SIG-M5 treated with dmso at 0.1 percent for 504 hours (cell line): ENCODE measurements around the gene NECTIN2.
"Not testable (repeated sequence)": the region's sequence is repeated elsewhere in the genome, so short reads cannot be mapped to it uniquely, and the experiment has no call there.

Experiments used
- DNase-seq: peaks from one replicate; lab custom pipeline; 2025; ENCODE audit not compliant: unreplicated experiment; lab: John Stamatoyannopoulos, UW

The NECTIN2 gene

DNA sequence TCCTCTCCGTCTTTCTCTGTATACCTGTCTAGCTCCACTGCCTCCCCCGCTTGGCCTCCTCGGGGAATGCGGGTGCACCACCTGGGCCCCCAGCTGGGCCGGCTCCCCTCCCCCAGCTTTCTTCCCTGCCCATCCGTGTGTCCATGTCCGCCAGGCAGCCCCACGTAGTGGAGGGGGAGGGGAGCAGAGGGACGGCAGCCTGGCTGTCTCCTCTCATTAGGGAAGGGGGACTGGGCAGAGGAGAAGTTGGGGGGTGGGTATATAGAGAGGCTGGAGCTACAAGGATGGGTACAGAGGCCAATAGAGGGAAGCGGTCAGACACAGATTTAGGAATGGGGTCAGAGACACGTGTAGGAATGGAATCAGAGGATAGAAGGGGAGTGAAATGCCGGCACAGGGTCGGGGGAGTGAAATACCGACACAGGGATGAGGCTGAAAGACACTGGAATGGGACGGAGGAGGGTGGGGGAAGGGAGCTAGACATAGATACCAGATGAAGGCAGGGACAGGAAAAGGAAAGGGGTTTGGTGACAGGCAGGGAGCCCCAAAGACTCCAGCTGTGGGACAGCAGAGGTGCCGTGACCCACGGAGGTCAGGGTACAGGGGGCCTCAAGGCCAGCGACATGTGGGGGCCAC, 2.8 kb downstream of the NECTIN2 start:
- DNase-seq: no peak

GRCh38 chr19:44850641-44851109, 4.6 kb downstream of the NECTIN2 start:
- DNase-seq: no peak

- DNase-seq: no peak
Observed at GRCh38 chr19:44851427-44851826, 5.3 kb downstream of the NECTIN2 start.

GRCh38 chr19:44855606-44856005, 9.5 kb downstream of the NECTIN2 start:
- no peak for DNase-seq

GRCh38 chr19:44856421-44857083, 10.5 kb downstream of the NECTIN2 start:
- no peak for DNase-seq

GRCh38 chr19:44857837-44858236, 11.7 kb downstream of the NECTIN2 start:
- no peak for DNase-seq

GRCh38 chr19:44861576-44861975, 15.5 kb downstream of the NECTIN2 start:
- not testable (repeated sequence) for DNase-seq

DNA sequence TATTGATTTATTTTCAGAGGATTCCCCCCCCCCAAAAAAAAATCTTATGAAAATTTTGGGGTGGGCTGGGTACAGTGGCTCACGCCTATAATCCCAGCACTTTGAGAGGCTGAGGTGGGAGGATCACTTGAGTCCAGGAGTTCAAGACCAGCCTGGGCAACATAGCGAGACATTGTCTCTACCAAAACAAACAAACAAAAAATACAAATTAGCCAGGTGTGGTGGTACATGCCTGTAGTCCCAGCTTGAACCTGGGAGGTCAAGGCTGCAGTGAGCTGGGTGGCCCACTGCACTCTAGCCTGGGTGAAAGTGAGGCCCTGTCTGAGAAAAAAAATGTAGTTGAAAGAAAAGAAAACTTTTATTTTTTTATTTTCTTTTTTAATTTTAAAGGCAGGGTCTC, 17.9 kb downstream of the NECTIN2 start:
- no peak for DNase-seq

GRCh38 chr19:44865196-44865767, 19.2 kb downstream of the NECTIN2 start:
- DNase-seq: no peak

DNA sequence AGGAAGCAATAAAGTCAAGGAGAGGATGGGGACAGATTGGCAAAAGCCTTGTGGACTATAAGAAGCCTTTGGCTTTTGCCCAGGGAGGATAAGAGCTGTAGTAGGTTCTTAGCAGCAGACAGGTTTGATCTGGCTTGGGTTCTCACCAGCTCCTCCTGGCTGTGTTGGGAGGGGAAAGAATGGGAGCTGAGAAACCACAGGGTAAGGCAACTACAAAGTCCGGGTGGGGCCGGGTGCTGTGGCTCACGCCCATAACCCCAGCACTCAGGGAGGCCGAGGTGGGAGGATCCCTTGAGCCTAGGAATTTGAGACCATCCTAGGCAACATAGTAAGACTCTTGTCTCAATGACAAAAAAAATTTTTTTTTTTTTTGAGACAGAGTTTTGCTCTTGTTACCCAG, 20.6 kb downstream of the NECTIN2 start:
- no peak for DNase-seq

- DNase-seq: no peak
Observed at GRCh38 chr19:44867578-44867977, 21.5 kb downstream of the NECTIN2 start.

- no peak for DNase-seq
Observed at GRCh38 chr19:44869733-44870470, 23.8 kb downstream of the NECTIN2 start.

DNA sequence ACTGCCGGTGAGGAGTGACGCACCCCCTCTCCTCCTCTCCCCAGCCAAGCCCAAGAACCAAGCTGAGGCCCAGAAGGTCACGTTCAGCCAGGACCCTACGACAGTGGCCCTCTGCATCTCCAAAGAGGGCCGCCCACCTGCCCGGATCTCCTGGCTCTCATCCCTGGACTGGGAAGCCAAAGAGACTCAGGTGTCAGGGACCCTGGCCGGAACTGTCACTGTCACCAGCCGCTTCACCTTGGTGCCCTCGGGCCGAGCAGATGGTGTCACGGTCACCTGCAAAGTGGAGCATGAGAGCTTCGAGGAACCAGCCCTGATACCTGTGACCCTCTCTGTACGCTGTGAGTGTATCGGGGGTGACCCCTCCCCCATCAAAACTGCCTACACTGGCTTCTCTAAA, 25.7 kb downstream of the NECTIN2 start:
- no peak for DNase-seq

- DNase-seq: no peak
Observed at GRCh38 chr19:44872661-44873060, 26.6 kb downstream of the NECTIN2 start.

GRCh38 chr19:44874317-44874716, 28.2 kb downstream of the NECTIN2 start:
- DNase-seq: no peak

DNA sequence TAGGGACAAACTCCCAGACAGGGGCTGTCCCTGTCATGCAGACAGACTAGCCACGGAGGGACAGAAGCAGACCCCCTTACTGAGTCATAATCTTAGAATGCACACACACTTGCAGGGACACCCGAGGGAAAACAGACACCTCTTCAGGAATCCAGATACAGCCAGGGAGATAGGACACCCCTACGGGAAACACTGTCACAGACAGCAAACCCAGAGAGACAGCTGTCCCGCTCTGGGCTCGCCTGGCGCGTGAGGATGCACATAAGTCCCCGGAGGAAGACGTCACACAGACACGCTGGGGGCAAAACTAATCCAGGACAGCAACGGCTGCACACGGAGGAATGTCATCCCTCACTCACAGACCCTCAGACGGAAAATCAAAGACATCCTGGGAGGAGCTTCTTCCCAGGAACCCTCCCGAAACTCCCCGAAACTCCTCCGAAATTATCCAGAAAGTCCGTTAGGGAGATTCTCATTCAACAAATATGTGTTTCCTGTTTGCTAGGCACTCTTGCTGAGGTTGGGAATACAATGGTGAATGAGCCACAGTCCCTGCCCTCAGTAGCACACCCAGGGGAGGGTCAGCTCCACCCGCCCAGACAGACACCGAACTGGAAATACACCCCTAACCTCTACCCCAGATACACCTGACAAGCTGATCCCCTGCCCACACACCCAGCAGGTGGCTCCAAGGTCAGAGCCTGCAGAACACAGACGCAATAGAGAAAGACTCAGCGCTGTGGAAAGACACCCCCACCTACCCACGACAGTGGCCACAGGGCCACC, 29.8 kb downstream of the NECTIN2 start:
- DNase-seq: no peak

DNA sequence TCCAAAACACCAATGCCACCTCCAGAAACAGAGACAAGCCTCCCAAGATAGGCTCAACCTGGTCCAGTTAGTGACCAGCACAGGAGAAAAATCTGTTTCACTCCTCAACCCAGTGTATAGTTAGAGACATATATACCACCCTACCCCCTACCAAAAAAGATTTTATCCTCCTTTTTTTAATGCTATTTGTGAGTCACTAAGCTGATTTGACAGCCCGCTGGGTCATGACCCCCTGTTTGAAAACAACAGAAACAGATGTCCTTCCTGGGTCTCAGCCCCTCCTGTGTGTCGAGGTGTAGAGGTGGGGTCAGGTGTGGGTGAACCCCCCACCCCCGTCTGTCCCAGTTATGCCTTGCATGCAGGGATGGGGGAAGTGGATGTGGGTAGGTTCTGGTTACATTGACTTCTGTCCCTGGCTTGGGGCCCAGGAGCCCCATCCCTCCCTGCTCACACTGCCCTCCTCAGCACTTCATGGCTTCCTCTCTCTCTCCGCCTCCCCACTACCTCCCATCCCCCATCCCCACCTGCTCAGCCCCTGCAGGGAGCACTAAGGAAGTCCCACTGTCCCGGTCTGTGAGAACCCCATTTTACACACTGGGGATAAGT, 30.9 kb downstream of the NECTIN2 start:
- no peak for DNase-seq

- no peak for DNase-seq
Observed at GRCh38 chr19:44878120-44878865, 32.2 kb downstream of the NECTIN2 start.

- no peak for DNase-seq
Observed at GRCh38 chr19:44879309-44880065, 33.4 kb downstream of the NECTIN2 start.
